Right lobe of liver (tissue), 4 donors: Measurements from ENCODE around the gene DCPS.

Experiments used
- POLR2A ChIP-seq: fragments of 450-650 bp; IDR thresholded peaks from one replicate; pipeline ENCODE4 v1.6.1; 2017; ENCODE audit warnings: antibody characterized with exemption, mild to moderate bottlenecking
- TF ChIP-seq, protein P1 (sequence below), 4 donors: fragments of 200-600 bp in 3 of 4; fragments of 450-650 bp in 1 of 4; IDR thresholded peaks; one replicate each; pipeline versions ENCODE4 v1.5.1 to v1.8.0; 2016 to 2022; ENCODE audit warnings: antibody characterized with exemption in 4 of 4, mild to moderate bottlenecking in 2 of 4
- donor health status: DM: no; HTN: no; CAD: no.
- donor health status: DM: no; HTN: no; CAD: no.
- donor health status: DM: no; HTN: yes; CAD: no.

DNA sequence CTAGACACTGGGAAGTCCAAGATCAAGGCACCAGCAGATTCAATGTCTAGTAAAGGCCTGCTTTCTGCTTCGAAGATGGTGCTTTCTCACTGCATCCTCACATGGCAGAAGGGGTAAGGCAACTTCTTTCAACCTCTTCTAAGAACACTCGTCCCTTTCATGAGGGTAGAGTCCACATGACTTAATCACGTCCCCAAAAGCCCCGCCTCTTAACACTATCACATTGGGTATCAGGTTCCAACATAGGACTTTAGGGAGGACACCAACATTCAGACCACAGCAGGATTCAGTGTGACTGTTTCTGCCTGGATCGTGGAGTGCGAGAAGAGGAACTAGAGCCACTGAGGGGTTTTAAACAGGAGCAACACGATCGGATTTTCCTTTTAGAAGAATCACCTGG is 24.7 kb upstream of the DCPS start:
- TF ChIP-seq, protein P1, sequence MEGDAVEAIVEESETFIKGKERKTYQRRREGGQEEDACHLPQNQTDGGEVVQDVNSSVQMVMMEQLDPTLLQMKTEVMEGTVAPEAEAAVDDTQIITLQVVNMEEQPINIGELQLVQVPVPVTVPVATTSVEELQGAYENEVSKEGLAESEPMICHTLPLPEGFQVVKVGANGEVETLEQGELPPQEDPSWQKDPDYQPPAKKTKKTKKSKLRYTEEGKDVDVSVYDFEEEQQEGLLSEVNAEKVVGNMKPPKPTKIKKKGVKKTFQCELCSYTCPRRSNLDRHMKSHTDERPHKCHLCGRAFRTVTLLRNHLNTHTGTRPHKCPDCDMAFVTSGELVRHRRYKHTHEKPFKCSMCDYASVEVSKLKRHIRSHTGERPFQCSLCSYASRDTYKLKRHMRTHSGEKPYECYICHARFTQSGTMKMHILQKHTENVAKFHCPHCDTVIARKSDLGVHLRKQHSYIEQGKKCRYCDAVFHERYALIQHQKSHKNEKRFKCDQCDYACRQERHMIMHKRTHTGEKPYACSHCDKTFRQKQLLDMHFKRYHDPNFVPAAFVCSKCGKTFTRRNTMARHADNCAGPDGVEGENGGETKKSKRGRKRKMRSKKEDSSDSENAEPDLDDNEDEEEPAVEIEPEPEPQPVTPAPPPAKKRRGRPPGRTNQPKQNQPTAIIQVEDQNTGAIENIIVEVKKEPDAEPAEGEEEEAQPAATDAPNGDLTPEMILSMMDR (IDR thresholded peaks at IDR 0.05), result no peak
- TF ChIP-seq POLR2A, result no peak
